ENCODE data around the gene LNPEP. TPM values are rescaled to one million over a fixed set of nuclear protein-coding genes. Genes with fewer than 3 reads are reported as not detected.

LNPEP gene
- total and polyA plus RNA-seq, 10 of the 15 experiments (the other 5 are each of a cell fraction or from before 2014, with no cell fraction given): 5.6 to 54.9 (median 25.0) TPM

DNA sequence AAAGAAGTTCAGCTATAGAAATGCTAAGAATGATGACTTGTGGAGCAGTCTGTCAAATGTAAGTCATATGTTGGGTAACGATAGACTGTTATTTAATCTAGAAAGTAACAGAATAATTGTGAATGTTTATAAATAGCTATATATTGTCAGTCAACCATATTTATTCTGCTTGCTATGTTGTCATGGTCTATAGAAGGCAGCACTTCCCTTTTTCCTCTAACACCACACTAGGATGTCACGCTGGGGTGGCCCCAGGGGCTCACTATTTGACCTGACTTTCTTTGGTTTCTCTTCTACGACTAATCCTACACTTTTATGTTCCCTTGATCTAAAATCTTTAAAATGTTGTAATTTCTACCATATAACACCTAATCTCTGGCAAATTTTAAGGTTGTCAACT is 39.1 kb upstream of the LNPEP start (continued):
- TF ChIP-seq, protein P1, sequence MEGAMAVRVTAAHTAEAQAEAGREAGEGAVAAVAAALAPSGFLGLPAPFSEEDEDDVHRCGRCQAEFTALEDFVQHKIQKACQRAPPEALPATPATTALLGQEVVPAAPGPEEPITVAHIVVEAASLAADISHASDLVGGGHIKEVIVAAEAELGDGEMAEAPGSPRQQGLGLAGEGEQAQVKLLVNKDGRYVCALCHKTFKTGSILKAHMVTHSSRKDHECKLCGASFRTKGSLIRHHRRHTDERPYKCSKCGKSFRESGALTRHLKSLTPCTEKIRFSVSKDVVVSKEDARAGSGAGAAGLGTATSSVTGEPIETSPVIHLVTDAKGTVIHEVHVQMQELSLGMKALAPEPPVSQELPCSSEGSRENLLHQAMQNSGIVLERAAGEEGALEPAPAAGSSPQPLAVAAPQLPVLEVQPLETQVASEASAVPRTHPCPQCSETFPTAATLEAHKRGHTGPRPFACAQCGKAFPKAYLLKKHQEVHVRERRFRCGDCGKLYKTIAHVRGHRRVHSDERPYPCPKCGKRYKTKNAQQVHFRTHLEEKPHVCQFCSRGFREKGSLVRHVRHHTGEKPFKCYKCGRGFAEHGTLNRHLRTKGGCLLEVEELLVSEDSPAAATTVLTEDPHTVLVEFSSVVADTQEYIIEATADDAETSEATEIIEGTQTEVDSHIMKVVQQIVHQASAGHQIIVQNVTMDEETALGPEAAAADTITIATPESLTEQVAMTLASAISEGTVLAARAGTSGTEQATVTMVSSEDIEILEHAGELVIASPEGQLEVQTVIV (IDR thresholded peaks at IDR 0.05; ENCODE audit: borderline replicate concordance, partially characterized antibody): no peak
- peak; percentile 86 for TF ChIP-seq RUNX3 (IDR thresholded peaks at IDR 0.05; ENCODE audit: low read length)
- TF ChIP-seq CEBPB (IDR thresholded peaks at IDR 0.05; ENCODE audit: borderline replicate concordance in 1 of 2, low read depth in 2 of 2, low read length in 2 of 2): peak in 1 of 2 experiments; percentile 82; a peak in 1 of 4 replicates
- TF ChIP-seq, protein P2, sequence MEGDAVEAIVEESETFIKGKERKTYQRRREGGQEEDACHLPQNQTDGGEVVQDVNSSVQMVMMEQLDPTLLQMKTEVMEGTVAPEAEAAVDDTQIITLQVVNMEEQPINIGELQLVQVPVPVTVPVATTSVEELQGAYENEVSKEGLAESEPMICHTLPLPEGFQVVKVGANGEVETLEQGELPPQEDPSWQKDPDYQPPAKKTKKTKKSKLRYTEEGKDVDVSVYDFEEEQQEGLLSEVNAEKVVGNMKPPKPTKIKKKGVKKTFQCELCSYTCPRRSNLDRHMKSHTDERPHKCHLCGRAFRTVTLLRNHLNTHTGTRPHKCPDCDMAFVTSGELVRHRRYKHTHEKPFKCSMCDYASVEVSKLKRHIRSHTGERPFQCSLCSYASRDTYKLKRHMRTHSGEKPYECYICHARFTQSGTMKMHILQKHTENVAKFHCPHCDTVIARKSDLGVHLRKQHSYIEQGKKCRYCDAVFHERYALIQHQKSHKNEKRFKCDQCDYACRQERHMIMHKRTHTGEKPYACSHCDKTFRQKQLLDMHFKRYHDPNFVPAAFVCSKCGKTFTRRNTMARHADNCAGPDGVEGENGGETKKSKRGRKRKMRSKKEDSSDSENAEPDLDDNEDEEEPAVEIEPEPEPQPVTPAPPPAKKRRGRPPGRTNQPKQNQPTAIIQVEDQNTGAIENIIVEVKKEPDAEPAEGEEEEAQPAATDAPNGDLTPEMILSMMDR (IDR thresholded peaks at IDR 0.05 in 2 of 3, conservative IDR thresholded peaks at IDR 0.05 in 1 of 3; ENCODE audit: control insufficient read depth in 2 of 3, extremely low read depth in 1 of 3, insufficient read depth in 1 of 3, low read depth in 3 of 3, low read length in 3 of 3): peak in 1 of 3 experiments; percentile 33; a peak in 2 of 6 replicates
- TF ChIP-seq MYB (IDR thresholded peaks at IDR 0.05; ENCODE audit: borderline replicate concordance, low read depth, low read length): no peak
- TF ChIP-seq BHLHE40 (IDR thresholded peaks at IDR 0.05; ENCODE audit: borderline replicate concordance in 1 of 2, low read depth in 2 of 2, low read length in 1 of 2): peak; percentile 61 to 67; a peak in 1 of 4 replicates
- TF ChIP-seq DPF2 (IDR thresholded peaks at IDR 0.05): peak; percentile 75
- TF ChIP-seq RFX5 (IDR thresholded peaks at IDR 0.05; ENCODE audit: low read depth, low read length): no peak
- TF ChIP-seq EED (IDR thresholded peaks at IDR 0.05; ENCODE audit: low read depth): peak; percentile 88
- TF ChIP-seq, protein P3, sequence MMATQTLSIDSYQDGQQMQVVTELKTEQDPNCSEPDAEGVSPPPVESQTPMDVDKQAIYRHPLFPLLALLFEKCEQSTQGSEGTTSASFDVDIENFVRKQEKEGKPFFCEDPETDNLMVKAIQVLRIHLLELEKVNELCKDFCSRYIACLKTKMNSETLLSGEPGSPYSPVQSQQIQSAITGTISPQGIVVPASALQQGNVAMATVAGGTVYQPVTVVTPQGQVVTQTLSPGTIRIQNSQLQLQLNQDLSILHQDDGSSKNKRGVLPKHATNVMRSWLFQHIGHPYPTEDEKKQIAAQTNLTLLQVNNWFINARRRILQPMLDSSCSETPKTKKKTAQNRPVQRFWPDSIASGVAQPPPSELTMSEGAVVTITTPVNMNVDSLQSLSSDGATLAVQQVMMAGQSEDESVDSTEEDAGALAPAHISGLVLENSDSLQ (IDR thresholded peaks at IDR 0.05): peak; percentile 50
- TF ChIP-seq, protein P4, sequence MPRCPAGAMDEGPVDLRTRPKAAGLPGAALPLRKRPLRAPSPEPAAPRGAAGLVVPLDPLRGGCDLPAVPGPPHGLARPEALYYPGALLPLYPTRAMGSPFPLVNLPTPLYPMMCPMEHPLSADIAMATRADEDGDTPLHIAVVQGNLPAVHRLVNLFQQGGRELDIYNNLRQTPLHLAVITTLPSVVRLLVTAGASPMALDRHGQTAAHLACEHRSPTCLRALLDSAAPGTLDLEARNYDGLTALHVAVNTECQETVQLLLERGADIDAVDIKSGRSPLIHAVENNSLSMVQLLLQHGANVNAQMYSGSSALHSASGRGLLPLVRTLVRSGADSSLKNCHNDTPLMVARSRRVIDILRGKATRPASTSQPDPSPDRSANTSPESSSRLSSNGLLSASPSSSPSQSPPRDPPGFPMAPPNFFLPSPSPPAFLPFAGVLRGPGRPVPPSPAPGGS (IDR thresholded peaks at IDR 0.05; ENCODE audit: borderline replicate concordance, insufficient read depth, low read depth, low read length, poor library complexity, severe bottlenecking): peak; percentile 45
- TF ChIP-seq MTA3 (IDR thresholded peaks at IDR 0.05; ENCODE audit: borderline replicate concordance, low read length): peak; percentile 71; the same call in 1 of the 2 replicates
- TF ChIP-seq, protein P5, sequence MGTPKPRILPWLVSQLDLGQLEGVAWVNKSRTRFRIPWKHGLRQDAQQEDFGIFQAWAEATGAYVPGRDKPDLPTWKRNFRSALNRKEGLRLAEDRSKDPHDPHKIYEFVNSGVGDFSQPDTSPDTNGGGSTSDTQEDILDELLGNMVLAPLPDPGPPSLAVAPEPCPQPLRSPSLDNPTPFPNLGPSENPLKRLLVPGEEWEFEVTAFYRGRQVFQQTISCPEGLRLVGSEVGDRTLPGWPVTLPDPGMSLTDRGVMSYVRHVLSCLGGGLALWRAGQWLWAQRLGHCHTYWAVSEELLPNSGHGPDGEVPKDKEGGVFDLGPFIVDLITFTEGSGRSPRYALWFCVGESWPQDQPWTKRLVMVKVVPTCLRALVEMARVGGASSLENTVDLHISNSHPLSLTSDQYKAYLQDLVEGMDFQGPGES (IDR thresholded peaks at IDR 0.05): no peak
- TF ChIP-seq EP300 (IDR thresholded peaks at IDR 0.05; ENCODE audit: borderline replicate concordance in 1 of 2, control insufficient read depth in 1 of 2, low read depth in 2 of 2, low read length in 2 of 2): peak; percentile 56 to 64; a peak in 2 of 4 replicates
- TF ChIP-seq HDAC2 (IDR thresholded peaks at IDR 0.05): no peak
- no peak for TF ChIP-seq TAF1 (IDR thresholded peaks at IDR 0.05; ENCODE audit: borderline replicate concordance, low read depth, low read length)
- TF ChIP-seq ZNF207 (IDR thresholded peaks at IDR 0.05; ENCODE audit: borderline replicate concordance): no peak
- no peak for TF ChIP-seq SMAD1 (IDR thresholded peaks at IDR 0.05; ENCODE audit: low read depth, partially characterized antibody)
- peak; percentile 86 for TF ChIP-seq MEF2A (IDR thresholded peaks at IDR 0.05; ENCODE audit: insufficient read depth, low read depth, low read length)
- TF ChIP-seq, protein P6, sequence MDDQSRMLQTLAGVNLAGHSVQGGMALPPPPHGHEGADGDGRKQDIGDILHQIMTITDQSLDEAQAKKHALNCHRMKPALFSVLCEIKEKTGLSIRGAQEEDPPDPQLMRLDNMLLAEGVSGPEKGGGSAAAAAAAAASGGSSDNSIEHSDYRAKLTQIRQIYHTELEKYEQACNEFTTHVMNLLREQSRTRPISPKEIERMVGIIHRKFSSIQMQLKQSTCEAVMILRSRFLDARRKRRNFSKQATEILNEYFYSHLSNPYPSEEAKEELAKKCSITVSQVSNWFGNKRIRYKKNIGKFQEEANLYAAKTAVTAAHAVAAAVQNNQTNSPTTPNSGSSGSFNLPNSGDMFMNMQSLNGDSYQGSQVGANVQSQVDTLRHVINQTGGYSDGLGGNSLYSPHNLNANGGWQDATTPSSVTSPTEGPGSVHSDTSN (IDR thresholded peaks at IDR 0.05; ENCODE audit: insufficient replicate concordance, low read depth, low read length): no peak

All from GM12878 (cell line).